K562 (cell line): ENCODE data around the gene NUP50. TPM values are rescaled to one million over a fixed set of nuclear protein-coding genes. Genes with fewer than 3 reads are reported as not detected.

ENCODE experiments used
- ATAC-seq: fragments of 200-7000 bp; cut with Tn5 transposase; 3 replicates; pipeline ENCODE4 v1.9.1; 2020; ENCODE audit warnings: moderate library complexity
- BruUV-seq: library from RNA; stranded (reverse); fragments of 400-500 nt; replicated peaks from 2 replicates; lab custom pipeline; 2021; lab: Mats Ljungman, UMichigan
- CTCF ChIA-PET: fragments of 300-600 bp; formaldehyde crosslinking; extraction: SDS; loops from one replicate; lab custom pipeline; 2021; ENCODE audit warnings: low intra/inter-chr PET ratio; lab: Yijun Ruan, JAX
- POLR2A ChIA-PET: fragments of 300-600, 350-650 bp; sonication (Branson Sonifier 250); formaldehyde crosslinking; extraction: SDS; loops from one replicate; lab custom pipeline; 2021; ENCODE audit warnings: antibody characterized with exemption, inconsistent platforms; lab: Yijun Ruan, JAX
- DNase-seq, 4 experiments: peaks; one replicate each; pipeline versions ENCODE4 v3.0.0 to v3.0.0-alpha.2; 2011 to 2018; ENCODE audit warnings: low spot score in 3 of 4, mixed read lengths in 3 of 4; ENCODE audit errors: extremely low read depth in 1 of 4
- FAIRE-seq: peaks from 2 replicates; lab custom pipeline; 2011; peaks lifted over from hg19 to GRCh38; lab: Jason Lieb, UNC
- H2AFZ ChIP-seq: 2 replicates; pipeline ENCODE4 v1.6.0; 2011; ENCODE audit warnings: low read depth, low read length, control low read depth, inconsistent platforms
- H3K27ac ChIP-seq: fragments of 200-600 bp; 3 replicates; pipeline ENCODE4 v1.8.0; 2011; ENCODE audit warnings: low read depth, mild to moderate bottlenecking, control low read depth, inconsistent platforms, low read length, moderate library complexity, mixed read lengths; ENCODE audit errors: extremely low read depth
- H3K27me3 ChIP-seq, 2 experiments: fragments of 300-600 bp in 1 of 2; 2 replicates in 1 of 2; 3 replicates in 1 of 2; pipeline versions ENCODE4 v1.6.0 to v1.8.0; 2011; ENCODE audit warnings: inconsistent platforms in 2 of 2, low read length in 2 of 2, mild to moderate bottlenecking in 1 of 2, mixed read lengths in 1 of 2, moderate library complexity in 1 of 2; ENCODE audit not compliant: control insufficient read depth in 2 of 2, insufficient read depth in 2 of 2
- H3K36me3 ChIP-seq: fragments of 300-600 bp; 3 replicates; pipeline ENCODE4 v1.8.0; 2011; ENCODE audit warnings: mild to moderate bottlenecking, low read length, inconsistent platforms; ENCODE audit not compliant: control insufficient read depth, insufficient read depth
- H3K4me1 ChIP-seq, 2 experiments: fragments of 200-600 bp in 1 of 2; replicated peaks in 1 of 2; 2 replicates in 1 of 2; 3 replicates in 1 of 2; pipeline versions ENCODE4 v1.5.1 to v1.8.0; 2011; ENCODE audit warnings: inconsistent platforms in 2 of 2, low read length in 2 of 2, mild to moderate bottlenecking in 1 of 2, mixed read lengths in 1 of 2, moderate library complexity in 1 of 2; ENCODE audit not compliant: control insufficient read depth in 2 of 2, insufficient read depth in 2 of 2
- H3K4me2 ChIP-seq: 2 replicates; pipeline ENCODE4 v1.6.1; 2011; ENCODE audit warnings: low read length, control low read depth, inconsistent platforms, mixed read lengths; ENCODE audit not compliant: insufficient read depth
- H3K4me3 ChIP-seq: fragments of 200-600 bp; sonication (generic), shearing (Covaris generic); 2 replicates; pipeline ENCODE4 v1.5.1; 2016; ENCODE audit warnings: control low read depth, inconsistent platforms
- H3K79me2 ChIP-seq: fragments of 200-600 bp; 3 replicates; pipeline ENCODE4 v1.8.0; 2011; ENCODE audit warnings: low read length, inconsistent platforms; ENCODE audit not compliant: control insufficient read depth, insufficient read depth
- H3K9ac ChIP-seq, 2 experiments: 2 replicates each; pipeline versions ENCODE4 v1.6.0 to v1.6.1; 2011; ENCODE audit warnings: low read depth in 2 of 2, low read length in 2 of 2, control low read depth in 1 of 2, inconsistent platforms in 1 of 2, mild to moderate bottlenecking in 1 of 2, mixed read lengths in 1 of 2; ENCODE audit not compliant: insufficient read depth in 1 of 2
- H3K9me1 ChIP-seq: one replicate; pipeline ENCODE4 v1.6.0; 2011; ENCODE audit warnings: inconsistent platforms, mild to moderate bottlenecking, low read length, moderate library complexity; ENCODE audit not compliant: control insufficient read depth, insufficient read depth
- H3K9me3 ChIP-seq: replicated peaks from 2 replicates; pipeline ENCODE4 v1.5.1; 2011; ENCODE audit warnings: low read depth, low read length, inconsistent platforms; ENCODE audit not compliant: control insufficient read depth, insufficient read depth
- H4K20me1 ChIP-seq: replicated peaks from 2 replicates; pipeline ENCODE4 v1.6.1; 2011; ENCODE audit warnings: low read length, inconsistent platforms, mixed read lengths; ENCODE audit not compliant: control insufficient read depth, insufficient read depth
- DACH1 ChIP-seq: fragments of 450-650 bp; IDR thresholded peaks from 2 replicates; pipeline ENCODE4 v1.6.1; 2018; ENCODE audit not compliant: partially characterized antibody
- EP300 ChIP-seq: IDR thresholded peaks from 2 replicates; pipeline ENCODE4 v1.6.1; 2012; ENCODE audit warnings: low read length, improper control_type of control experiment
- HOXB6 ChIP-seq: fragments of 250-450 bp; sonication (Bioruptor Pico); IDR thresholded peaks from 2 replicates; pipeline ENCODE4 v1.5.1; 2022; ENCODE audit warnings: mild to moderate bottlenecking, borderline replicate concordance
- HSF4 ChIP-seq: fragments of 250-450 bp; sonication (Bioruptor Pico); IDR thresholded peaks from 2 replicates; pipeline ENCODE4 v2.1.2; 2022; ENCODE audit warnings: mild to moderate bottlenecking, moderate library complexity, borderline replicate concordance
- NONO ChIP-seq, 2 experiments: fragments of 200-400 bp in 1 of 2; fragments of 450-650 bp in 1 of 2; formaldehyde crosslinking in 1 of 2; IDR thresholded peaks; 2 replicates each; pipeline ENCODE4 v1.6.1; 2017; ENCODE audit warnings: low read depth in 2 of 2, mild to moderate bottlenecking in 2 of 2, moderate library complexity in 2 of 2, low read length in 1 of 2
- RBM14 ChIP-seq: fragments of 200-400 bp; formaldehyde crosslinking; IDR thresholded peaks from 2 replicates; pipeline ENCODE4 v1.6.1; 2018; ENCODE audit warnings: low read depth, mild to moderate bottlenecking, low read length, moderate library complexity, borderline replicate concordance; ENCODE audit not compliant: insufficient read depth
- WGBS: fragments of 100-300 bp; shearing (Covaris generic); methylation state at CpG from one replicate; pipeline ENCODE4 v1.1.6; 2016; ENCODE audit warnings: low coverage, mixed read lengths; ENCODE audit not compliant: insufficient coverage; ENCODE audit errors: missing lambda C conversion rate; 5-methylcytosine and 5-hydroxymethylcytosine counted together
- in situ Hi-C: fragments of 300-500 bp; cut with MboI; formaldehyde crosslinking; loops from 4 replicates; pipeline ENCODE4 v1.15.0; 2018; ENCODE audit warnings: inconsistent platforms, mixed read lengths
- intact Hi-C: fragments of 100-400 bp; cut with micrococcal nuclease; formaldehyde crosslinking; loops from 2 replicates; pipeline ENCODE4 v1.14.2; 2022
- polyA plus RNA-seq, 8 experiments: library from polyadenylated mRNA; depleted of rRNA in 4 of 8; stranded (reverse) in 5 of 8; unstranded in 3 of 8; fragments of >200 nt; fragmentation: Nextera tagmentation in 2 of 8; fragmentation: Illumina TruSeq in 1 of 8; extraction: Ambion mirVana in 2 of 8; extraction: Trizol in 1 of 8; gene quantifications; 2 replicates each; pipeline versions ENCODE4 v1.2.1 to v1.2.3, GENCODE V29; 2011 to 2014; ENCODE audit warnings: inconsistent platforms in 1 of 8, missing spikeins in 1 of 8
- total RNA-seq, 7 experiments: library from RNA; depleted of rRNA in 6 of 7; stranded (reverse); fragments of >200 nt in 6 of 7; fragmentation: Illumina TruSeq in 2 of 7; extraction: Trizol in 2 of 7; gene quantifications; 2 replicates each; pipeline versions ENCODE4 v1.2.1 to v1.2.3, GENCODE V29; 2011 to 2021; ENCODE audit warnings: low replicate concordance in 1 of 7
- TF ChIP-seq, protein P1 (sequence below): fragments of 250-450 bp; sonication (Bioruptor Pico); IDR thresholded peaks from 2 replicates; pipeline ENCODE4 v1.8.0; 2022; ENCODE audit warnings: moderate library complexity, mild to moderate bottlenecking, inconsistent platforms

Gene NUP50
- total and polyA plus RNA-seq, 9 of the 15 experiments (the other 6 are each of a cell fraction or from before 2014, with no cell fraction given): 23.8 to 83.7 (median 55.3) TPM

DNA sequence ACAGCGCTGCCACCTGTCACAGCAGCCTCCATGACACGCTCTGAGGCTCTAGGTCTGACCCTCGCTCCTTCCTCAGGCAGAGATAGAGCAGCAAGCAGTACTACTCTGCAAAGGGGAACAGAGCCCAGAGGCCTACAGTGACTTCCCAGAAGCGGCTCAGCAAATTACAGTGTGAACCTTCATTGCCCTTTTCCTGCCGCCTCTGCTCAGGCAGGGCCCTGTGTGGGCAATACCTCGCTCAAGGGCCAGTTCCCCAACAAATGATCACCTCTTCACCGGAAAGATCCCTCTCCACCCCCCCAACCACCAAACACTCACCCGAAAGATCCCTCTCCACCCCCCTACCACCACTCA lies 64.7 kb downstream of the NUP50 start (continued):
- no peak for TF ChIP-seq NONO (IDR thresholded peaks at IDR 0.05; ENCODE audit: low read depth in 2 of 2, low read length in 1 of 2)
- TF ChIP-seq, protein P1, sequence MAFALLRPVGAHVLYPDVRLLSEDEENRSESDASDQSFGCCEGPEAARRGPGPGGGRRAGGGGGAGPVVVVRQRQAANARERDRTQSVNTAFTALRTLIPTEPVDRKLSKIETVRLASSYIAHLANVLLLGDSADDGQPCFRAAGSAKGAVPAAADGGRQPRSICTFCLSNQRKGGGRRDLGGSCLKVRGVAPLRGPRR (CRISPR knock-in tag): no peak
- TF ChIP-seq RBM14: no peak
- no peak for TF ChIP-seq DACH1

DNA sequence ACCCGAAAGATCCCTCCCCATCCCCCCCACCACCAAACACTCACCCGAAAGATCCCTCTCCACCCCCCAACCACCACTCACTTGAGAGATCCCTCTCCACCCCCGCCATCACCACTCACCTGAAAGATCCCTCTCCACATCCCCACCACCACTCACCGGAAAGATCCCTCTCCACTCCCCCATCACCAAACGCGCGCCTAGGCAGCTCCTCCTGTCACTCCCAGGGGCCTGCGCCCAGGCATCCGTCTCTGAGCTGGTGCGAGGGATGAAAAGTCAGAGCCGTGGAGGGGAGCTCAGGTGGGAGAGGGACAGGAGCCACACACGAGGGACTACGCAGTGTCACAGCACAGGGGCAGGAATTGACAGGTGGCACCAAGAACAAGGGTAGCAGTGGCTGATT lies 65.5 kb downstream of the NUP50 start:
- Histone ChIP-seq H3K4me3 (no peak overlapping the region), H3K79me2 (no peaks in the 10 kb centered on the region), H3K27ac (no peak overlapping the region), H4K20me1 (peaks cover 11% of the 10 kb centered on the region; the same call in 1 of the 2 replicates), H3K9me3 (no peaks in the 10 kb centered on the region), H2AFZ (no peak overlapping the region), H3K36me3 (no peaks in the 10 kb centered on the region), H3K27me3 (no peaks in the 10 kb centered on the region; a peak in 1 of 5 replicates), H3K4me2 (no peak overlapping the region), H3K4me1 (peaks cover 0 to 14% of the 10 kb centered on the region in 2 experiments; a peak in 2 of 5 replicates), H3K9ac (no peak overlapping the region), H3K9me1 (no peaks in the 10 kb centered on the region)
- TF ChIP-seq HSF4 (no peak), HOXB6 (CRISPR knock-in tag) (no peak), EP300 (no peak)
- 34% methylated on average over 4 of the region's 13 CpGs for WGBS
- no peak for FAIRE-seq
- no TSS peak for BruUV-seq
- ChIA-PET CTCF (no interaction called here), POLR2A (no interaction called here)
- intact Hi-C loops (no loop called here), in situ Hi-C loops (loop anchor here (25.0 kb wide), 1 partner anchor 417 kb away; no protein-coding TSS in a partner anchor)
- ATAC-seq: no peak
- no peak for DNase-seq
